NCI-H510A (cell line): ENCODE measurements around the gene OR51B6.
"Not testable (repeated sequence)": the region's sequence is repeated elsewhere in the genome, so short reads cannot be mapped to it uniquely, and the experiment has no call there.

ENCODE experiments used
- DNase-seq: peaks from one replicate; lab custom pipeline; 2025; lab: John Stamatoyannopoulos, UW

The OR51B6 gene

GRCh38 chr11:5351208-5351607 lies at the start of gene OR51B6:
Gene OR51B6 (plus strand): TSS chr11:5351508. CDS start chr11:5351508, 0 bp downstream.
- DNase-seq, result no peak

- DNase-seq, result no peak
Measured at GRCh38 chr11:5301846-5302245, 49.5 kb upstream of the OR51B6 start, which contains the start of gene OR51B4. Gene OR51B4 (minus strand): TSS chr11:5301946. CDS start chr11:5301946, 0 bp downstream.

GRCh38 chr11:5303626-5304025 lies 47.7 kb upstream of the OR51B6 start:
- no peak for DNase-seq

- DNase-seq, result no peak
Measured at GRCh38 chr11:5304046-5304445, 47.3 kb upstream of the OR51B6 start.

GRCh38 chr11:5307256-5308019 lies 43.9 kb upstream of the OR51B6 start:
- no peak for DNase-seq

- no peak for DNase-seq
Measured at GRCh38 chr11:5310423-5310822, 40.9 kb upstream of the OR51B6 start.

GRCh38 chr11:5313326-5314023 lies 37.8 kb upstream of the OR51B6 start:
- DNase-seq, result not testable (repeated sequence)

- no peak for DNase-seq
Measured at GRCh38 chr11:5317292-5317691, 34.0 kb upstream of the OR51B6 start.

- DNase-seq, result no peak
Measured at GRCh38 chr11:5324197-5324596, 27.1 kb upstream of the OR51B6 start, which contains the start of gene OR51B2. Gene OR51B2 (minus strand): TSS chr11:5324297. CDS start chr11:5324297, 0 bp downstream.

GRCh38 chr11:5335170-5335569 lies 16.1 kb upstream of the OR51B6 start:
- DNase-seq, result no peak

GRCh38 chr11:5336331-5336730 lies 15.0 kb upstream of the OR51B6 start:
- DNase-seq, result no peak

- not testable (repeated sequence) for DNase-seq
Measured at GRCh38 chr11:5337253-5337652, 14.1 kb upstream of the OR51B6 start.

- no peak for DNase-seq
Measured at GRCh38 chr11:5339771-5340322, 11.5 kb upstream of the OR51B6 start.

- DNase-seq, result no peak
Measured at GRCh38 chr11:5343474-5344335, 7.6 kb upstream of the OR51B6 start, which contains the start of gene OR51B5. Gene OR51B5 (minus strand): TSS chr11:5343524. CDS start chr11:5343524, 0 bp downstream.

- DNase-seq, result no peak
Measured at GRCh38 chr11:5345831-5346230, 5.5 kb upstream of the OR51B6 start.

GRCh38 chr11:5348551-5349194 lies 2.6 kb upstream of the OR51B6 start:
- no peak for DNase-seq

- DNase-seq, result no peak
Measured at GRCh38 chr11:5349550-5349949, 1.8 kb upstream of the OR51B6 start.

GRCh38 chr11:5356031-5356430 lies 4.7 kb downstream of the OR51B6 start:
- DNase-seq, result not testable (repeated sequence)

GRCh38 chr11:5362017-5362625 lies 10.8 kb downstream of the OR51B6 start:
- DNase-seq, result no peak

GRCh38 chr11:5363679-5364078 lies 12.4 kb downstream of the OR51B6 start:
- DNase-seq, result no peak

GRCh38 chr11:5364214-5364613 lies 12.9 kb downstream of the OR51B6 start:
- DNase-seq, result no peak
